A549 (cell line): ENCODE results near the gene FHL2.

Experiments
- CHD2 ChIP-seq: fragments of 150-350 bp; IDR thresholded peaks from 2 replicates; pipeline ENCODE4 v1.6.1; 2014; ENCODE audit warnings: low read length; ENCODE audit not compliant: partially characterized antibody
- MAX ChIP-seq: IDR thresholded peaks from 2 replicates; pipeline ENCODE4 v1.6.1; 2012

- TF ChIP-seq CHD2 (no peak), MAX (no peak)
Observed at GRCh38 chr2:105410554-105410953, 11.7 kb upstream of the FHL2 start.
